Common myeloid progenitor, CD34-positive (primary cell): Measurements from ENCODE around the gene STK32C.

Experiments
- CTCF ChIA-PET: fragments of 350-600 bp; sonication (Branson Sonifier 250); formaldehyde crosslinking; loops from one replicate; lab custom pipeline; 2021; ENCODE audit warnings: antibody characterized with exemption; lab: Charles Lee
- POLR2A ChIA-PET: fragments of 350-600 bp; sonication (Branson Sonifier 250); formaldehyde crosslinking; loops from one replicate; lab custom pipeline; 2021; ENCODE audit warnings: antibody characterized with exemption; lab: Charles Lee
- DNase-seq, 3 donors: peaks; one replicate each; pipeline versions ENCODE4 v3.0.0 to v3.0.0-alpha.2; 2013
- H3K27ac ChIP-seq, 2 experiments: 1 replicate in 1 of 2; 2 replicates in 1 of 2; pipeline ENCODE4 v1.7.0; 2013; ENCODE audit warnings: inconsistent platforms in 2 of 2, low read length in 2 of 2, mild to moderate bottlenecking in 2 of 2, low read depth in 1 of 2, moderate library complexity in 1 of 2; ENCODE audit not compliant: severe bottlenecking in 2 of 2, insufficient read depth in 1 of 2, poor library complexity in 1 of 2
- H3K27me3 ChIP-seq, 5 experiments: replicated peaks in 2 of 5; 1 replicate in 3 of 5; 2 replicates in 2 of 5; pipeline versions ENCODE4 v1.6.1 to v1.7.0; 2013; ENCODE audit warnings: low read length in 4 of 5, mild to moderate bottlenecking in 2 of 5, moderate library complexity in 2 of 5, inconsistent platforms in 1 of 5; ENCODE audit not compliant: insufficient read depth in 5 of 5, control insufficient read depth in 4 of 5
- H3K36me3 ChIP-seq, 4 experiments: 1 replicate in 2 of 4; 2 replicates in 2 of 4; pipeline versions ENCODE4 v1.6.1 to v1.7.0; 2013; ENCODE audit warnings: low read length in 3 of 4, control low read depth in 1 of 4, mild to moderate bottlenecking in 1 of 4; ENCODE audit not compliant: control insufficient read depth in 4 of 4, insufficient read depth in 4 of 4
- H3K4me1 ChIP-seq, 4 experiments: 1 replicate in 3 of 4; 2 replicates in 1 of 4; pipeline versions ENCODE4 v1.6.1 to v1.7.1; 2013; ENCODE audit warnings: low read length in 3 of 4, mild to moderate bottlenecking in 3 of 4, control low read depth in 1 of 4, inconsistent platforms in 1 of 4, moderate library complexity in 1 of 4; ENCODE audit not compliant: control insufficient read depth in 4 of 4, insufficient read depth in 4 of 4; ENCODE audit errors: control extremely low read depth in 1 of 4
- H3K4me3 ChIP-seq, 7 experiments: 1 replicate in 4 of 7; 2 replicates in 3 of 7; pipeline versions ENCODE4 v1.5.1 to v1.7.0; 2013; ENCODE audit warnings: mild to moderate bottlenecking in 7 of 7, low read length in 6 of 7, moderate library complexity in 6 of 7, inconsistent platforms in 2 of 7, low read depth in 2 of 7, control low read depth in 1 of 7; ENCODE audit not compliant: insufficient read depth in 4 of 7, control insufficient read depth in 1 of 7; ENCODE audit errors: extremely low read depth in 1 of 7
- H3K9me3 ChIP-seq, 5 experiments: 1 replicate in 4 of 5; 2 replicates in 1 of 5; pipeline versions ENCODE4 v1.6.1 to v1.7.1; 2013; ENCODE audit warnings: low read length in 4 of 5, mild to moderate bottlenecking in 2 of 5, inconsistent platforms in 1 of 5, low read depth in 1 of 5, moderate library complexity in 1 of 5; ENCODE audit not compliant: control insufficient read depth in 4 of 5, insufficient read depth in 2 of 5; ENCODE audit errors: control extremely low read depth in 1 of 5
- WGBS: methylation state at CpG from one replicate; pipeline ENCODE4 v1.1.5; 2013; ENCODE audit not compliant: insufficient coverage; 5-methylcytosine and 5-hydroxymethylcytosine counted together

STK32C gene

DNA sequence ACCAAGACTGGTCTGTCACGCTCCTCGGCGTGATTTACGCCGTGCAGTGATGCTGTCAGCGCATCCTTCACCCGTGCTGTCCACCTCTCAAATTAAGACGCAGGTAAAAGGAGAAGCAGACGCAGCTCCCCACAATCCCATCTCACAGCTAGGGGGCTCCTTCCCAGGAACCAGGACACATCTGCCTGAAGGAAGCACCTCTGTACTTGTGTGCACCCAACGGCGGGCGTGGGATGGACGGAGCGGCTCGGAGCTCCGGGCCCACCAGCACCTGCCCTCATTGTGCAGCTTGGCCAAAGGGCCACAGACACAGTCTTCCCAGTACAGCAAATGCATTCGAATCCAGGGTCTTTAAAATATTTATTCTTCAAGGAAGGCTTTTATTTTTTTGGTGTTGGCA lies 55.3 kb downstream of the STK32C start:
- Histone ChIP-seq H3K9me3 (no peaks in the 10 kb centered on the region), H3K27me3 (no peaks in the 10 kb centered on the region), H3K36me3 (no peaks in the 10 kb centered on the region), H3K27ac (no peak overlapping the region), H3K4me1 (peaks cover 0 to 15% (median 9%) of the 10 kb centered on the region in 4 experiments), H3K4me3 (no peak overlapping the region)
- ChIA-PET POLR2A (no interaction called here), CTCF (no interaction called here)
- DNase-seq, result no peak
- WGBS, result 96% methylated on average over 12 of the region's 17 CpGs

DNA sequence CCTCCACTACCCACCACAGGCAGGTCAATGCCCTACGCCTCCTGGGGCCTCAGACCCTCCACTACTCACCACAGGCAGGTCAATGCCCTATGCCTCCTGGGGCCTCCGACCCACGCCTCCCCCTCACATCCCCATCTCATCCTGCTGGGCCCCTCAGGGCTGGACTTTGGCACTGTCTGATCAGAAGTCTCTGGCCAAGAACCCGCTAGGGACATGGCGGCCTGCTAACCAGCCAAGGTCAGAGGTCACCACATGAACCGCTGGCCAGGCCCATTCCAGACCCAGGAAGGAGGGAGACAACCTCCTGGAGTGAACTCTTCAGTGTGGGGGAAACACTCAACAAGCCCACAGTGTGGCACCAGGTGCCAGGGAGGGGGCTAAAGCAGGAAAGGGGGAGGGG lies 55.8 kb downstream of the STK32C start:
- POLR2A ChIA-PET, result no interaction called here
- H3K4me3 ChIP-seq, result no peak overlapping the region
- H3K9me3 ChIP-seq, result no peaks in the 10 kb centered on the region
- peaks cover 0 to 15% (median 9%) of the 10 kb centered on the region in 4 experiments for H3K4me1 ChIP-seq
- DNase-seq, result no peak
- WGBS, result 100% methylated on average over 5 of the region's 6 CpGs
- H3K27ac ChIP-seq, result no peak overlapping the region
- H3K36me3 ChIP-seq, result no peaks in the 10 kb centered on the region
- CTCF ChIA-PET, result no interaction called here
- no peaks in the 10 kb centered on the region for H3K27me3 ChIP-seq

GRCh38 chr10:132250481-132251475 lies 57.0 kb downstream of the STK32C start:
- Histone ChIP-seq H3K36me3 (no peaks in the 10 kb centered on the region), H3K27ac (no peak overlapping the region), H3K9me3 (no peaks in the 10 kb centered on the region), H3K4me1 (peaks cover 0 to 11% (median 7%) of the 10 kb centered on the region in 4 experiments), H3K27me3 (no peaks in the 10 kb centered on the region), H3K4me3 (no peak overlapping the region)
- WGBS, result 92% methylated on average over 24 of the region's 30 CpGs
- DNase-seq, result no peak
- CTCF ChIA-PET, result no interaction called here
- POLR2A ChIA-PET, result no interaction called here

DNA sequence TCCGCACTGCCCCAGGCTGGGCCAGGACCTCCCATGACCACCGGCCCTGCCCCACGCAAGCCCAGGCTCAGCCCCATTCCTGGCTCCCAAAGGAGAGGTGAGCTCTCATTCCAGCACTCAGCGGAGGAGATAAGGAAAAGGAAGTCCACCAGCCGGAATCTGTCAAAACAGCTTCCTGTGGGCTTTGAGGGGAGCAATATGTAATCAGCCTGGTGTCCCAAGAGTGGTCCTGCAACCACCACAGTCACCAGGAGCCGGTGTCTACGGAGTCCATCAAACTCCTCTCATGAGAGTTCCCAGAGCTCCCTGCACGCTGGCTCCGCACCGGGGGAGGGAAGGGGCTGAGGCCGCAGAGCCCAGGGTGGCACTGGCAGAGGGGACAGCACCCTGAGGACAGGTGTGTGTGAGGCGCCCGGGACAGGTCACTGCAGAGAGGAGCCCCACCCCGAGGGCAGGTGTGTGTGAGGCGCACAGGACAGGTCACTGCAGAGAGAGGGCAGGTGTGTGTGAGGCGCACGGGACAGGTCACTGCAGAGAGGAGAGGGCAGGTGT lies 57.9 kb downstream of the STK32C start:
- no peaks in the 10 kb centered on the region for H3K27me3 ChIP-seq
- DNase-seq, result no peak
- peaks cover 0 to under 1% (median 0%) of the 10 kb centered on the region in 4 experiments for H3K36me3 ChIP-seq
- ChIA-PET CTCF (no interaction called here), POLR2A (no interaction called here)
- peaks cover 0 to 3% (median 1%) of the 10 kb centered on the region in 4 experiments for H3K4me1 ChIP-seq
- WGBS, result 87% methylated on average over 13 of the region's 17 CpGs
- no peaks in the 10 kb centered on the region for H3K9me3 ChIP-seq
- no peak overlapping the region for H3K4me3 ChIP-seq
- no peak overlapping the region for H3K27ac ChIP-seq

DNA sequence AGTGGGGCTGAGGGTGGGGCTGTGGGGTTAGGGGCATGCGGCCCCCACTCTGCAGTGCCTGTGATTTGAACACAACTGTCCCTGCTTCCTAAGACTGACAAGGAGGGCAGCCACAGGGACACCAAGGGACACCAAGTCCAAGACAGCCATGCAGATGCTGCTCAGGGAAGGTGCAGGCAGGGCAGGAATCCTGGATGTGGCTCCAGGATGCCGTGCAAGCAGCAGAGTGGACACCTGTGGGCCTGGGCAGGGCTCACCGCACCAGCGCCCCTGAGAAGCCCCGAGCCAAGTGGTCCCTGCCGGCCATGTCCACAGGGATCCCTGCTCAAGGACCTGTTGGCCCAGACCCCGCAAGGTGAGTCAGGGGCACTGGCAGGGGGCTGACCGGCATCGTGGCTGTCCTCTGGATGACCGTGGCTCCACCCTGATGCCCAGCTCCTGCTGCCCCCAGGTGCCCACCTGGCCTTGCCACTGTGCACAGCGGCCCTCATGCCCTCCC lies 58.5 kb downstream of the STK32C start:
- H3K4me3 ChIP-seq, result no peak overlapping the region
- no peak overlapping the region for H3K27ac ChIP-seq
- no peaks in the 10 kb centered on the region for H3K27me3 ChIP-seq
- CTCF ChIA-PET, result no interaction called here
- H3K36me3 ChIP-seq, result peaks cover 0 to 3% (median 0%) of the 10 kb centered on the region in 4 experiments
- H3K9me3 ChIP-seq, result no peaks in the 10 kb centered on the region
- 95% methylated on average over 10 of the region's 11 CpGs for WGBS
- DNase-seq, result no peak
- H3K4me1 ChIP-seq, result peaks cover 0 to 3% (median 0%) of the 10 kb centered on the region in 4 experiments
- POLR2A ChIA-PET, result no interaction called here

GRCh38 chr10:132248455-132249225 lies 59.1 kb downstream of the STK32C start:
- ChIA-PET POLR2A (no interaction called here), CTCF (no interaction called here)
- no peaks in the 10 kb centered on the region for H3K9me3 ChIP-seq
- H3K27me3 ChIP-seq, result no peaks in the 10 kb centered on the region
- peaks cover 0 to 3% (median 0%) of the 10 kb centered on the region in 4 experiments for H3K36me3 ChIP-seq
- WGBS, result 75% methylated on average over 22 of the region's 38 CpGs
- H3K4me1 ChIP-seq, result peaks cover 0 to 3% (median 0%) of the 10 kb centered on the region in 4 experiments
- peak overlapping the region in 1 of 7 experiments; percentile 17 for H3K4me3 ChIP-seq
- H3K27ac ChIP-seq, result no peak overlapping the region
- peak; percentile 23 to 42 (median 25) for DNase-seq
